MM.1S (cell line): ENCODE results near the gene FOXN3.
A peak's percentile ranks its signal among the peaks of the same experiment; 100 is the strongest.

Experiments
- DNase-seq: peaks from one replicate; pipeline ENCODE4 v3.0.0-alpha.2; 2015
- H2AFZ ChIP-seq: fragments of 300-600 bp; sonication (generic); 2 replicates; pipeline ENCODE4 v1.6.0; 2016; ENCODE audit warnings: antibody characterized with exemption, low read length
- H3F3A ChIP-seq: fragments of 300-600 bp; sonication (generic); 2 replicates; pipeline ENCODE4 v1.6.1; 2016; ENCODE audit warnings: mild to moderate bottlenecking, antibody characterized with exemption, low read length, moderate library complexity, mixed read lengths; ENCODE audit not compliant: insufficient read depth
- H3K27ac ChIP-seq: fragments of 300-600 bp; sonication (generic); 2 replicates; pipeline ENCODE4 v1.5.1; 2016; ENCODE audit warnings: mild to moderate bottlenecking, low read length
- H3K27me3 ChIP-seq: fragments of 300-600 bp; sonication (generic); replicated peaks from 2 replicates; pipeline ENCODE4 v1.6.0; 2016; ENCODE audit warnings: low read length; ENCODE audit not compliant: insufficient read depth
- H3K36me3 ChIP-seq: fragments of 300-600 bp; sonication (generic); replicated peaks from 2 replicates; pipeline ENCODE4 v1.6.1; 2016; ENCODE audit warnings: mild to moderate bottlenecking, low read length, mixed read lengths; ENCODE audit not compliant: insufficient read depth
- H3K4me1 ChIP-seq: fragments of 300-600 bp; sonication (generic); 2 replicates; pipeline ENCODE4 v1.6.1; 2016; ENCODE audit warnings: low read length, mixed read lengths
- H3K4me2 ChIP-seq: fragments of 300-600 bp; sonication (generic); 2 replicates; pipeline ENCODE4 v1.6.0; 2016; ENCODE audit warnings: low read depth, low read length
- H3K4me3 ChIP-seq: fragments of 300-600 bp; sonication (generic); 2 replicates; pipeline ENCODE4 v1.5.1; 2016; ENCODE audit warnings: low read length, mixed read lengths
- H3K79me2 ChIP-seq: fragments of 300-600 bp; sonication (generic); 2 replicates; pipeline ENCODE4 v1.6.1; 2016; ENCODE audit warnings: mixed run types, low read length, mixed read lengths
- H3K9ac ChIP-seq: fragments of 300-600 bp; sonication (generic); 2 replicates; pipeline ENCODE4 v1.6.1; 2016; ENCODE audit warnings: low read length, mixed read lengths
- H3K9me2 ChIP-seq: fragments of 300-600 bp; sonication (generic); replicated peaks from 2 replicates; pipeline ENCODE4 v1.6.1; 2016; ENCODE audit warnings: mild to moderate bottlenecking, low read length, mixed read lengths; ENCODE audit not compliant: insufficient read depth
- H3K9me3 ChIP-seq: fragments of 300-600 bp; sonication (generic); replicated peaks from 2 replicates; pipeline ENCODE4 v1.6.1; 2016; ENCODE audit warnings: mild to moderate bottlenecking, low read length, mixed read lengths; ENCODE audit not compliant: insufficient read depth
- H4K20me1 ChIP-seq: fragments of 300-600 bp; sonication (generic); 2 replicates; pipeline ENCODE4 v1.6.1; 2016; ENCODE audit warnings: mild to moderate bottlenecking, low read length, moderate library complexity, mixed read lengths; ENCODE audit not compliant: insufficient read depth
- CTCF ChIP-seq: fragments of 300-600 bp; sonication (generic); IDR thresholded peaks from 2 replicates; pipeline ENCODE4 v1.5.1; 2016; ENCODE audit warnings: antibody characterized with exemption, low read length, mixed read lengths
- EZH2 ChIP-seq: fragments of 300-600 bp; sonication (generic); optimal IDR thresholded peaks from 2 replicates; pipeline ENCODE3; 2017; ENCODE audit warnings: low read depth, mild to moderate bottlenecking, antibody characterized with exemption, low read length, mixed read lengths
- EZH2phosphoT487 ChIP-seq: fragments of 300-600 bp; sonication (generic); IDR thresholded peaks from 2 replicates; pipeline ENCODE4 v1.6.1; 2018; ENCODE audit warnings: antibody characterized with exemption, low read length

FOXN3 gene

GRCh38 chr14:89428546-89429198 is 11.6 kb upstream of the FOXN3 start:
- Histone ChIP-seq H3K27me3 (no peaks in the 10 kb centered on the region), H3K4me1 (peaks cover 27% of the 10 kb centered on the region), H3K9me2 (no peaks in the 10 kb centered on the region), H3F3A (peaks cover 26% of the 10 kb centered on the region), H3K9ac (peak overlapping the region; percentile 83; the same call in 1 of the 2 replicates), H3K4me2 (peak overlapping the region; percentile 71), H2AFZ (no peak overlapping the region), H3K27ac (peak overlapping the region; percentile 97), H4K20me1 (no peaks in the 10 kb centered on the region), H3K4me3 (no peak overlapping the region; the same call in 1 of the 2 replicates), H3K9me3 (no peaks in the 10 kb centered on the region), H3K36me3 (no peaks in the 10 kb centered on the region), H3K79me2 (peaks cover 13% of the 10 kb centered on the region)
- TF ChIP-seq CTCF = no peak
- no peak for TF ChIP-seq EZH2phosphoT487
- no peak for TF ChIP-seq EZH2
- no peak for DNase-seq

- Histone ChIP-seq H3K9me2 (no peaks in the 10 kb centered on the region), H4K20me1 (no peaks in the 10 kb centered on the region), H3K27ac (no peak overlapping the region), H3K79me2 (peaks cover 13% of the 10 kb centered on the region), H3K9ac (no peak overlapping the region), H3F3A (peaks cover 26% of the 10 kb centered on the region), H3K4me3 (no peak overlapping the region), H3K36me3 (no peaks in the 10 kb centered on the region), H3K9me3 (no peaks in the 10 kb centered on the region), H3K27me3 (no peaks in the 10 kb centered on the region), H3K4me1 (peaks cover 27% of the 10 kb centered on the region), H3K4me2 (no peak overlapping the region), H2AFZ (no peak overlapping the region)
- no peak for DNase-seq
- TF ChIP-seq EZH2phosphoT487 (no peak), EZH2 (no peak), CTCF (no peak)
Measured at GRCh38 chr14:89428173-89428523, 11.1 kb upstream of the FOXN3 start.

- H3K27ac ChIP-seq = no peak overlapping the region
- H3F3A ChIP-seq = peaks cover 26% of the 10 kb centered on the region
- no peak overlapping the region for H3K4me2 ChIP-seq
Measured at GRCh38 chr14:89427426-89428172, 10.6 kb upstream of the FOXN3 start.

More at GRCh38 chr14:89427426-89428172, 10.6 kb upstream of the FOXN3 start:
- no peak overlapping the region for H3K4me3 ChIP-seq
- no peaks in the 10 kb centered on the region for H3K36me3 ChIP-seq
- H3K9me2 ChIP-seq = no peaks in the 10 kb centered on the region
- no peaks in the 10 kb centered on the region for H3K27me3 ChIP-seq
- H3K9me3 ChIP-seq = no peaks in the 10 kb centered on the region
- no peaks in the 10 kb centered on the region for H4K20me1 ChIP-seq
- no peak for DNase-seq
- peaks cover 26% of the 10 kb centered on the region for H3K4me1 ChIP-seq
- no peak overlapping the region for H2AFZ ChIP-seq
- no peak overlapping the region for H3K9ac ChIP-seq
- TF ChIP-seq CTCF (no peak), EZH2 (no peak), EZH2phosphoT487 (no peak)
- H3K79me2 ChIP-seq = peaks cover 13% of the 10 kb centered on the region
